Activated gamma-delta T cell treated with anti-CD3 and anti-CD28 coated beads, Interleukin-2, amount 50 U/mL, for 16 hours (primary cell): Measurements from ENCODE around the gene TNS4.
A peak's percentile ranks its signal among the peaks of the same experiment; 100 is the strongest.

Source experiments
- DNase-seq: peaks from one replicate; pipeline ENCODE4 v3.0.0-alpha.2; 2020; ENCODE audit warnings: low read depth

Gene TNS4

DNA sequence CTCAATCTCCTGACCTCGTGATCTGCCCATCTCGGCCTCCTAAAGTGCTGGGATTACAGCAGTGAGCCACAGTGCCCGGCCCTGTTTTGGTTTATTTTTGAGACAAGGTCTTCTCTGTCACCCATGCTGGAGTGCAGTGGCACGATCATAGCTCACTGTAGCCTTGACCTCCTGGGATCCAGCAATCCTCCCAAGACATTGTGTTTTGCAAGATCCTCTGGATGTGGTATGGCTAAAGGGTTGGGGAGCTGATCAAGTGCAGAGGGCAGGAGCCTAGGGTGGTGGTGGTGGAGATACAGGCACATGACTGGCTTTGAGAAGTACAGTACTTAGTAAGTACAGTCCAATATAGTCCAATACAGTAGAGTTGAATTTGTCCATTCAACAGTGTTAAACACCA is 16.6 kb upstream of the TNS4 start:
- DNase-seq, result no peak

DNA sequence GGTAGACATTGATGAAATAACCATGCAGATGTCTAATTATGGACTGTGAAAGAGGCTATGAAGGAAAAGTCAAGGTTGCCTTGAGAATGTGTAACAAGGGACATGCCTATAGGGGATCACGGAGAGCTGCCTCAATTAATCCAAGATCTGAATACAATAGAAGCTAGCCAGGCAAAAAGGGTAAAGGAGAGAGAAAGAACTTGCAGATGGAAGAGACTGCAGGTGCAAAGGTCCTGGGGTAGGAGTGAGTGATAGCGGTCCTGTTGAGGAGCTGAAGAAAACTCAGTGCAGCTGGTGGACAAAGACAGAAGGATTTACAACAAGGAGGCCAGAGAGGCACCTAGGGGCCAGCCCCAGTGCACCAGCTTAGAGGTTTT is 15.9 kb upstream of the TNS4 start:
- no peak for DNase-seq

DNA sequence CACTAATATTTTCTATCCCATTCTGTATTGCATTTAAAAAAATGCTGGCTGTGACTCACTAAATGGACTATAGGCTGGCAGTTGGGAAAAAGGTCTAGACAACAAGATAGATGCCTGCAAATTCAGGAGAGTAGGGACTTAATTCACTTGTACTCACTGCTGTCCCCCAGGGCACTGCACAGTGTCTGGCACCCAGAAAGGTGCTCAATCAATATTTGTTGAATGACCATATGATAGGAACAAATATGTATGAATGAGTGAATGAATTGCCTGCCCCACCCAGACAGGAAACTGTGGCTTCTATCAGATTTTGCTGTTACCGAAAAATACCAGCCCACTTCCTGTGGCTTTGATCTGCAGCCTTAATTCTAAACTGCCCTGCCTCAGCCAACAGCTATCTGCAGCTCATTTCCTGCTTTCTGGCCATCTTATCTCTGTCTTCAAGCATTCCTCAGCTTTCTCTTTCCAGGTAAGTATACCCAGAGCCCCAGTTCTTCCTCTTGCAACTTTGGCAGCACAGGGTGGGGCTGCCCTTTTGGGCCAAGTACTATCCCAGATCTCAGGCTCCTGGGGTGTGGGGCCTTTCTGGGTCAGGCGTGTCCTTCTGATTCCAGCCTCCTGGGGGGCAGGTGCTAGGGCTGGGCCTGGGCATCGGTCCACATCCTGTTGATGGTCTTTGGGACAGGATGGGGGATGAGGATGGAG is 15.3 kb upstream of the TNS4 start:
- peak; percentile 58 for DNase-seq

DNA sequence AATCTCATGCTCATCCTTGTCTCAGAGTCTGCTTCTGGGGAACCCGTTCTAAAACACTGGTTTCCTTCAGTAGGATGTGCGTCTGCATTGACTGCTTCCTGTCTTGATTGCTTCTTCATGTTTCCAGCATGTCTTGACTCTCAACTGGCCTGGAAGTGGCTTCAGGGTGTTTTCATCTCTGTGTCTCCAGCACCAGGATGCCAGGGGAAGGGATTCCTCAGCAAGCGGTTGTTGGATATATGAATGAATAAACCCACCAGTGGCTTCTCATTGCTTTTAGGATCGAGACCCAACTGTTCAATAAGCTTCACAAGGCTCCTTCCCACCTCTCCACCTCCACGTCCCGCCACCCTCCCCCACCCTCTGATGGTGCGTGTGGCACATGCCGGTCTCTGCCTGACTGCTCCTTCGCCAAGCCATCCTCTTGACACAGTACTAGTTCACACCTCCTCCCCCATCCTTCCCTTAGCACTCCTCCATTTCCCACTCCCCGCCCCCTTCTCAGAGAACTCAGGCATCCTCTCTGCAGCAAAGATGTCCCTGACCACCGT is 14.1 kb upstream of the TNS4 start:
- DNase-seq, result no peak

DNA sequence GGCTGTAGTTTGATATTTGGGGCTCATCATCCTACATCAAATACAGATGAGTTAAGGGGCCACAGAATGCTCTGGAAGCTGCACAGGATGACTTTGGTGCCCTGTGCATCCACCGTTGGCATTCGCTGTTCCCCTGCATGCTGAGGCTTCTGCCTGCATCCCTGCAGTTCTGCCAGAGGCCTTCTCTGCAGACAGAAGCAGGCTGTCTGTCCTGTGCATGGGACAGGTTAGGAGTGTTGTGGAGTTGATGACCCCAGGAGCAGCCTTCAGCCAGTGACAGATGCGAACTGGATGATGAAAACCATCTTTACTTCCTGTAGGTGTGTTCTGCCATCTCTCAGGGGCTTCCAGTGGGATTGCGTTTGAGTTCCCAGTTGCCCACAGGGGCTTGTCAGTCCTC is 13.6 kb upstream of the TNS4 start:
- DNase-seq, result no peak

DNA sequence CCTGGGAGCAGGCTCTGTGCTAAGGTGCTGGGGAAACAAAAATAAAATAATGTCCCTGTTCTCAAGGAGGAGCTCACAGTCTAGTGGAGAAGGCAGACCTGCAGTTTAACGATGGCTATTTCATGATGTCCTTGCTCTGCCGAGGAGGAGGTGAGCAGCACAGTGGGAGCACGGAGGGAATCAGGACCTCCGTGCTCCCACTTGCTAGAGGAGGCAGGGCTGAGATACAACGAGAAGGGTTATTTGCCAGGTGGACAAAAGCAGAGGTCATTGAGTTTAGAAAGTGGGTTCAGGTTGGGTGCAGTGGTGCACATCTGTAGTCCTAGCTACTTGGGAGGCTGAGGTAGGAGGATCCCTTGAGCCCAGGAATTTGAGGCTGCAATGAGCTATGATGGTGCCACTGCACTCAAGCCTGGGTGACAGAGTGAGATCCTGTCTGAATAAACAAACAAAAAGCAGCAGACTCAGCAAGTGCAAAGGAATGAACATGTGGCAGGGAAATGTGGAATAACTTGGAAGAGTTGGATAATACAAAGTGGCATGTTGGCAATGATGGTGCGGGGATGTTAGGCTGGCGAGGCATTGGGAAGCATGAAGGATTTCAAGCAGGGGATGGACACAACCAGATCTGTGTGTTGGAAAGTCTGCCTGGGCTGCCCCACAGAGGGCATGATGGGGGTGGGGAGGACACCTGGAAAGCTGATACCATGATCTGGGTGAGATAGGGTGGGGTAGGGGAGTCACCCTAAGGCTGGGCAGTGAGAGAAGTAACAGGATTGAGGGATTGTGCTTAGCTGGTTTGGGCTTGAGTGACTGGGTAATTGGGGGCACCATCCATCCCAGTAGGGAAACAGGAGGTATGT is 12.8 kb upstream of the TNS4 start:
- DNase-seq, result no peak

DNA sequence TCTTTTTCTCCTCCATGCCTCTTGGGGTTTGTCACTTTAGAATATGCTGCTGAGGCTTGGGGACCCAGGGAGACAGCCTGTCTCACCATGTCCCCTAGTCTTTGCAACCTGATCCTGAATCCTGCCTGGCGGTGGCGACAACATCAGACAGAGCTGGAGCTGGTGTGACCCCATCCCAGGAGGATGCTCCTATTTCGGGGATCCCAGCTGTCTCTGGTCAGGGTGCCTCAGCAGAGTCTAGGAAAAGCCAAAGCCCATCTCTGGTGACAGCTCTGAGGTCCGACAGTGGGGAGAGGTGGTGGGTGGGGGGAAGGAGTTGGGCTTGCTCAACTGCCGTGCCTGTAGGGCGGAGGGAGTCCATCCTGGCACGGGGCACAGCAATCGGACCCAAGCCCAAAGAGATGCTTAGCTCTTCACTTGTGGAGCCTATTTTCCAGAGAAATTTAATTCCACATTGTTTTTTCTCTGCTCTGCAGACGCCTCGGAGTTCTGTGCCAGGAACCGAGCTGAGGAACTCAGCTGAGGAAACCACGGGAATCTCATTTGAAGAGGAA is 10.3 kb upstream of the TNS4 start:
- DNase-seq, result no peak

DNA sequence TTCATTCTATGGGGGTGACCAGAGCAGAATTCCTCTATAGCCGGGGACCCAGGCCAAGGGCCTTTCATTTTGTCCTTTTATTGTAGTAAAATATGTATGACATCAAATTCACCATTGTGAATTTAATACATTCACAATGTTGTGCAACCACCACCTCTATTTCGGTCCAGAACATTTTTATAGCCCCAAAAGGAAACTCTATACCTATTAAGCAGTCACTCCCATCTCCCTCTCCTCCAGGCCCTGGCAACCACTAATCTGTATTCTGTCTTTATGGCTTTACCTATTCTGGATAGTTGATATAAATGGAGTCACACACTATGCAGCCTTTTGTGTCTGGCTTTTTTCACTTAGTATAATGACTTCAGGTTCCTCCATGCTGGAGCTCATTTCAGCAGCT is 9.7 kb upstream of the TNS4 start:
- no peak for DNase-seq

DNA sequence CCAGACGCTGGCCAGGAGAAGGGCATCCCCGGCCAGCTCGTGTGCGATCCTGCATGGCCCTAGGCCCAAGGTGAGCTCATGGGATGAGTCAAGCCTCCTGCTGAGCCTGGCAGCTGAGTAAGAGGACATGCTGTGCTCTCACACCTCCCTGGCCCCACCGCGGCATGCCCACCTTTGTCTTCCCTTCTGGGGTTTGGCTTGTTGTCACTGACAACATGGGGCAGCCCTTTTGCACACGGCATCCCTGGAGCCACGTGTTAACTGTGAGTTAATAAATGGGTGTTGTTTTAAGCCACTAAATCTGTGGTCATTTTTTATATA is 8.9 kb upstream of the TNS4 start:
- DNase-seq, result no peak

DNA sequence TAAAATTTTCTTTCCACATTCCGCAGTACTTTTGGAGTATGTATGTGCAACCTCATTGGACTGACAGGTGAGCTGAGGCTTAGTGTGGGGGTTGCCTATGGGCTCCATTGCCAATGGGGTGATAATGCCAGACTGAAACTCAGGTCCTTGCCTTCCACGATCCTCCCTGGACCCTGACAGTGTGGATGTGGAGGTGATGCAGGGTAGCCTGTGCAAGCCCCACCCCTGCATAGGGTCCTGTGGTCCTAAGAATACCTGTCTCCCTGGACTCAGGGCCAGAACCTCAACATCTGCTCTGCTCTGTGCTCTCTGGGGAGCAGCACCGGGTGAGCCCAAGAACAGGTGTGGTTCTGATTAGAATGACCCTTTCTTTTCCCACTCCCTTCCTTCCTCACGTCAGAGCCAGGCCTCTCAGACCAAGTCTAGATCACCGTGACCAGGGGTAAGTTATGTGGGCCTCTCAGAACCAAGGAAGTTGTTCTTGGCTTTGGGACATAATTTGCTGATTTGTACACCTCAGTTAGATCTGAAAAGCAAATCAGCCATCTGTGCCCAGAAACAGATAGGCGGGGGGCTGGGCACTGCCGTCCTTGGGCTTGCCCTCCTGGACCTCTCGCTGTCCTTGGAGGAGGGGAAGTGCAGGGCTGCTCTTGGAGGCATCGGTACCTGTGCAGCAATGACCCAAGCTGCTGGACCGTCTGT is 8.4 kb upstream of the TNS4 start:
- no peak for DNase-seq

DNA sequence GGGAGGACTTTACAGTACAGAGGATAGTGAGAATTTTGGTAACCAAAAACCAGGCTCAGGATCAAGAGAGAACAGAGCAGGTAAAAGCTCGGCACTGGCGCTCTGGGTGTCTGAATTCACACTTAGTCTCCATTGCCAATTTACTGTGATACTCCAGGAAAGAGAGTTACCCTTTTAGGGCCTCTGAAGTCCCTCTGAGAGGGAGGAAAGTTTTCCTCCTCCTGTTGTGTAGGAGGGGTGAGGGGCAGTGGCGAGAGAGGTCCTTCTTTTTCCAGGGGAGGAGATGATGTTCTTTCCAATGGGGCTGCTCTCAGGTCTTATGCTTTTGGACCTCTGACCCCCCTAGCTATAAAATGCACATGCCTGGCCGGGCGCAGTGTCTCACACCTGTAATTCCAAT is 5.4 kb upstream of the TNS4 start:
- DNase-seq, result no peak

DNA sequence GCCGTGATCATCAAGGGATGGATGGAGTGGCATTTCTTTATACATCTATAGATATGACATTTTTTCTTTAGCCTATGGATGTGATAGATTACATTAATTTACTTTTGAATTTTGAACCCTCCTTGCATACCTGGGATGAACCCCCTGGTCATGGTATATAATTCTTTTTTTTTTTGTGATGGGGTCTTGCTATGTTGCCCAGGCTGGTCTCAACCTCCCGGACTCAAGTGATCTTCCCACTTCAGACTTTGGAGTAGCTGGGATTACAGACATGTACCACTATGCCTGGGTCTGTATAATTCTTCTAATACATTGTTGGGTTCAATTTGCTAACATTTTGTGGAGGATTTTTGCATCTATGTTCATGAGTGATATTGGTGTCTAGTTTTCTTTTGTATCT is 1.7 kb upstream of the TNS4 start:
- DNase-seq, result no peak

DNA sequence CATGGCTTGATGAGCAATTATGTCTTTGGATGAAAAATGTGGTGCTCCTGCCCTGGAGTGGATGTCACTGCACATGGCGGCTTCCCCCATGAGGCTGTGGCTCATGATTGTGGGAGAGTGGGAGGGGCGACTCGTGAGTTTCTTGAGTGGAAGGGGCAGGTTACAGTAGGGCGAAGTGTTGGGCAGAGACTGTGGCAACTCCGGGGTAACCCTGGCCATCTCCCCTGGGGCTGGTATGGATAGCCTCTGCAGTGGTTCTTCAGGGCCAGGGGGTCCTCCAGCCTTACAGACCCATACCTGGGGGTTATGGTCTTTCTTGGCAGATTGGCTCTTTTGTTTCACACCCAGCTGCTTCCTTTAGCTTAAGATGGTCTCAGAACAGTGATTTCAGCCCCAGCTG is 1.3 kb upstream of the TNS4 start:
- DNase-seq, result no peak

DNA sequence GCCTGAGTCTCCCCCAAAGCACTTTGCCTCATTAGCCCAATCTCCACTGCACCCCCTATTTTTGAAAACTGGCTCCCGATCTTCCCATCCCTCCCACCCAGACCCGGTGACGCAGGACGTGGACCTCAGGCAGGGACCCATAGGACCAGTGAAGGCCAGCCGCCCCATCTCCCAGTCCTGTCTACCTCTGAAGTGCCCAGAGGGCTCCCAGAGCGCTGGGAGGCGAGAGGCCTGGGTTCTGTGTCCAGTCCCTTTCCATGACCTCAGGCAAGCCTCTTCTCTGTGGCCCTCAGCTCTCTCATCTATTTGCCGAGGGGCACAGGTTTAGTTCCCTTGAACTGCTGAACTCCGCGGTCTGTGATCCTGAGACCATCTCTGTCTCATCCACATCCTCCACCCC is 714 bp downstream of the TNS4 start:
- DNase-seq, result no peak

DNA sequence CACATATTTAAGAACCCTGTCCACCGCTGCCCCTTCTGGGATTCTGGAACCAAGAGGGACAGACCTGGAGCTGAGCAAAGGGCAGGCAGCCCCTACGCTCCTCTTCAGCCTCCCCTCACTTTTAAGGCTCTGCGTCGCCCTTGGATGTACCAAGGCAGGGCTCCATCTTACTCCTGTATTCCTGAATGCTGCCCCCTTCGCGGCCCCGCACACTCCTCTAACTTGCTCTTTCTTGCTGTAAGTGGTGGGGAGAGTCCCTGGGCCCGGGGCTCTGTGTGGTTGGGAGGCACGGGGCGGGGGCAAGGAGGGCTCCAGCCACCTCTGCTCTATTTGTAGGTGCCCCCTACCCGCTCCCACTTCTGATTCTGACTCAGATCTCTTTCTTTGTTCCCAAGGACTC is 1.2 kb downstream of the TNS4 start:
- no peak for DNase-seq

DNA sequence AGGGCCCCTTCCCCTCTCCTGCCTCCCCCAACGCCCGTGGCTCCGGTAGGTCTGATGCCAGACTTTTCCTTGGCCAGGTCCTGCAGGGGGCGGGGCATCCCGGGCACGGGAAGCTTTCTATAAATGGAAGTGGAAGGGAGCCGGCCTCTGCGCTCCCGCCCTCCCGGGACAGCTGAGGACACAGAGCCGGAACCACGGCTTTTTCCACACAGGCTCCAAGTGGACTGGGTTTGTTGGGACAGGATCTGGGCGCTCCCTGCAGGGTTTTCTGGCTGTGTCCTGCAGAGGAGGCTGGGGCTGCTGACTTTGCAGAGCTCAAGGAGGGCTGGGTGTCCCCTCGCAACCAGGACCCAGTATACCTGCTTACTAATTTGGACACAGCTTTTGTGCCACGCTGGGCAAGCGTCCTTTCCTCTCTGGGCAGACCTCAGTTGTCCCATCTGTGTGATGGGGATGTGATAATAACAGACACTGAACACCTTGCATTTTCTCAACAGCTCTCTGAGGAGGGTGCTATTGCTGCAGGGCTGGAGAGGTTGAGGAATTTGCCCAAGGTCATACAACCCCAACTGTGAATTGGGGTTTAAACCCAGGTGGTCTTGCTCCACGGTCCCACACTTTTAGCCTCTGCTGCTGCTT is 1.8 kb downstream of the TNS4 start:
- no peak for DNase-seq

DNA sequence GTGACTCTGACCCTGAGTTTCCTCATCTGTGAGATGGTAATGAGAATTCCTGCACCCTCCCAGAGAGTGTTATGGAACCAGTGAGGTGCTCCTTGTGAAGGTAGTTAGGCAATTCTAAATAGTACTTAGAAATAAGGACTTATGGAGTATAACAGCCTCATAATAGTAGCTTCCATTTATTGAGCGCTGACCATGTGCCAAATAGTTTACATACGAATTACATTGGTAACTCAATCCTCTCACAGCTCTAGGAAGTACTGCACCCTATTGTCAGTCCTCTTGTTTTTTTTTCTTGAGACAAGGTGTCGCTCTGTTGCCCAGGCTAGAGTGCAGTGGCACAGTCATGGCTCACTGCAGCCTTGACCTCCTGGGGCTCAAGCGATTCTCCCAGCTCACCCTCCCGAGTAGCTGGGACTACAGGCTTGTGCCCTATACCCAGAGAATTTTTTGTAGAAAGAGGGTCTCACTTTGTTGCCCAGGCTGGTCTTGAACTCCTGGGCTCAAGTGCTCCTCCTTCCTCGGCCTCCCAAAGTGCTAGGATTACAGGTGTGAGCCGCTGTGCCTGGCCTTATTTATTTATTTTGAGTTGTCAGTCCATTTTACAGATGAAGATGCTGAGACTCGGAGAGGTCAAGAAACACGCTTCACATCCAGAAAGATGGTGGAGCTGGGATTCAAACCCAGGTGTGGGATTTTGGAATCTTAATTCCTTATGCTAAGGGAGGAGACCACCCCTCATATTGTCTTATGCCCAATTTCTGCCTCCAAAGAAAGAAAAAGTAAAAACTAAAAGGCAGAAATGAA is 2.9 kb downstream of the TNS4 start:
- no peak for DNase-seq

DNA sequence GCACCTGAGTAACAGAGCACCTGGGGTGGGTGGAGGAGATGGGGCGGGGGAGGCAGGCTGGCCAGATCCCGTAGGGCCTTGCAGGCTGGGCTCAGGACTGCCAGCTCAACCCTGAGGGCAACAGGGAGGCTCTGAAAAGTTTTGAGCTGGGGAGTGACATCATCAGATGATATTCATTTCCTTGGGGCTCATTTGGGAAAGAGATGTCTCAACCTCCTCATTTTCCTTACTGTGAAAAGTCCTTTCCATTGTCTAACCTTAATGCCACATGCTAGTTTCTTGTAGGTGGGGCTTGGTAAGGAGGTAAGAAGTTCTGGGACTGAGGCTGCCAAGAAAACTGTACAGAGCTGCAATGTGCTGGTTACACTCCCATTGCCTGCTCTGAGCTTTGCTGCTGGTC is 3.7 kb downstream of the TNS4 start:
- DNase-seq, result no peak

DNA sequence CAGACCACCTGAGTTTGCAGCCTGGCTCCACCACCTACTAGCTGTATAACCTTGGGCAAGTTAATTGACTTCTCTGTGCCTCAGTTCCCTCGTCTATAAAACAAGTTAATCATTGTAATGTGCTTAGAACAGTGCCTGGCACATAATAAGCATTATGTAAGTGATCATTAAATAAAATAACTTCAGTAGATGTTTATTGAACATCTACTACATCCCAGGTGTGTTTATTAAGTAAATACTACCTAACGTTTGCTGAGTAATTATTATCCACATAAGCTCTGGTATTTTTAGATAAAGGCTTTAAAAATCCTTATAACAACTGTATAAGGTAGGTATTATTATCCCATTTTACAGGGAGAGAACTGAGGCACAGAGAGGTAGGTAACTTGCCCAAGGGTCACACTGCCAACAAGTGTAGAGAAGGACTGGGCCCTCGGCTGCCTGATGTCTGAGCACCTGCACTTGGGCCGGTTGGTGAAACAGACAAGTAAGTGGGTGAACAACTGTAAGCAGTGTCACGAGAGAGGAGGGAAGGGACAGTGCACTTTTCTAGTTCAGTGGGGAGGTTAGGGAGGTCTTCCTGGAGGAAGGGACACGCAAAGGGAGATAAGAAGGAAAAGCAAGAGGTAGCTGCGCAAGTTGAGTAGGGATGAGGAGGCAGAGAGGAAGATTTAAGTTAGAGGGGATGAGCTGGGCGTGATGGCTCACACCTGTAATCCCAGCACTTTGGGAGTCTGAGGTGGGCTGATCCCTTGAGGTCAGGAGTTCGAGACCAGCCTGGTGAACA is 4.6 kb downstream of the TNS4 start:
- DNase-seq, result no peak

DNA sequence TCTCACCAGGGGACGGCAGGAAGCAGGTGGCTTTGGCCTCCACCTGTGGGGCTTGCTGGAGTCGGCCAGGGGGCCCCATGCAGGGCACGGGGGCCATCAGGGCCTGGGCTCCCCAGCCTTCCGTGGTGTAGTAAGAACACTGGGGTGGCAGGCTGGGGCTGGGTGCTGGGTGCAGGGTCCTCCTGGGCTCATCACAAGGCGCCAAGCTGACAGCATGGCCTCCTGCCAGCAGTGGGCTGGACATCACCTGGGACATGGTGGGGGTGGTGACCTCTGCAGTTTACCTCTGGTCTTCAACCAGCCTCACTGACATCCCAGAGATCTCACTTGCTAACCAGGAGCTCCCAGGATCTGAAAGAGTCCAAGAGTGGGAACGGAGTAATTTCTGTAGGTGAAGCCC is 5.3 kb downstream of the TNS4 start:
- DNase-seq, result no peak

DNA sequence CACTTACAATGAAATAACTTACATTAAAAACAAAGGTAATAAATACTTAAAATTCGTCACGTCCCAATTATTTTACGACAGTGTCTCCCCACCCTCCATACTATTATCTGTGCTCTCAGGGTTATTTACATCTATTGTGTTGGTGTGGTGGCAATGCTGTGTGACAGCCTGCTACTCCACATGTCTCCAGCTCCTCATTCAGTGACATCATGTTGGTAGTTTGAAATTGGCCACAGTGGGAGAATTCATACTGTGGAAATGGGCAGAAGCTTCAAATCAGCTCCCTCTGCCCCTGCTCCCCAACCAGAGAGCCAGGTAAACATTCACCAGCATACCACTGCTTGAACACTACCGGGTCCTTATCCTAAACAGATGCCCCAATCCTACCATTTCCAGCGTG is 6.3 kb downstream of the TNS4 start:
- no peak for DNase-seq
